DMS79 (cell line): Measurements from ENCODE around the gene LRIG1.
"Not testable (repeated sequence)": the region's sequence is repeated elsewhere in the genome, so short reads cannot be mapped to it uniquely, and the experiment has no call there.

Experiments
- DNase-seq: peaks from one replicate; lab custom pipeline; 2025; lab: John Stamatoyannopoulos, UW

The LRIG1 gene

GRCh38 chr3:66421893-66422292 lies 78.9 kb downstream of the LRIG1 start:
- not testable (repeated sequence) for DNase-seq

DNA sequence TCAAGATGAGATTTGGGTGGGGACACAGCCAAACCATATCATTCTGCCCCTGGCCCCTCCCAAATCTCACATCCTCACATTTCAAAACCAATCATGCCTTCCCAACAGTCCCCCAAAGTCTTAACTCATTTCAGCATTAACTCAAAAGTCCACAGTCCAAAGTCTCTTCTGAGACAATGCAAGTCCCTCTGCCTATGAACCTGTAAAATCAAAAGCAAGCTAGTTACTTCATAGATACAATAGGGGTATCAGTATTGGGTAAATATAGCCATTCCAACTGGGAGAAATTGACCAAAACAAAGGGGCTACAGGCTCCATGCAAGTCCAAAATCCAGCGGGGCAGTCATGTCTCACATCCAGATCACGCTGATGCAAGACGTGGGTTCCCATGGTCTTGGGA lies 79.7 kb downstream of the LRIG1 start:
- DNase-seq, result not testable (repeated sequence)

- DNase-seq, result no peak
Measured at GRCh38 chr3:66419036-66419435, 81.8 kb downstream of the LRIG1 start.

DNA sequence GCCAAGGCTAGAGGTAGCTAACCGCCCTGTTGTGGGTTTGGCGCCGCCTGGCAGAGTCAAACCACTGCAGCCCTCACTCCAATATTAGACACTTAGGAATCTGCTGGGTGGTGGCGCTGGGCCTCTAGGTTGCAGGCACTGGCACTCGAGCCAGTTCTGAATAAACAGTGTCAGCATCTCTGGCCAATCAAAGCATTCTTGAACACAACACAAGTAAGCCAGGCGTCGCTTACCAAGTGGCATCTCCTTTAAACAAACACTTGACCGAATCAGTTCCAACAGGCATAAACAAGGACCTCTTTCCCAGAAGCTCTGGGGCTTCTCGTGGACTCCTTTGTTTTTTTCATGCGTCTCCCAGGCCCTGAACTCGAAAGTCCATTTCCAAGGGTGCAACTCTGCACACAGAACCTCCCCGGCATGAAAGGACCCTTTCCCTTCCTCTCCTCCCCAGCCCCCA lies 82.3 kb downstream of the LRIG1 start:
- peak; percentile 92 for DNase-seq

DNA sequence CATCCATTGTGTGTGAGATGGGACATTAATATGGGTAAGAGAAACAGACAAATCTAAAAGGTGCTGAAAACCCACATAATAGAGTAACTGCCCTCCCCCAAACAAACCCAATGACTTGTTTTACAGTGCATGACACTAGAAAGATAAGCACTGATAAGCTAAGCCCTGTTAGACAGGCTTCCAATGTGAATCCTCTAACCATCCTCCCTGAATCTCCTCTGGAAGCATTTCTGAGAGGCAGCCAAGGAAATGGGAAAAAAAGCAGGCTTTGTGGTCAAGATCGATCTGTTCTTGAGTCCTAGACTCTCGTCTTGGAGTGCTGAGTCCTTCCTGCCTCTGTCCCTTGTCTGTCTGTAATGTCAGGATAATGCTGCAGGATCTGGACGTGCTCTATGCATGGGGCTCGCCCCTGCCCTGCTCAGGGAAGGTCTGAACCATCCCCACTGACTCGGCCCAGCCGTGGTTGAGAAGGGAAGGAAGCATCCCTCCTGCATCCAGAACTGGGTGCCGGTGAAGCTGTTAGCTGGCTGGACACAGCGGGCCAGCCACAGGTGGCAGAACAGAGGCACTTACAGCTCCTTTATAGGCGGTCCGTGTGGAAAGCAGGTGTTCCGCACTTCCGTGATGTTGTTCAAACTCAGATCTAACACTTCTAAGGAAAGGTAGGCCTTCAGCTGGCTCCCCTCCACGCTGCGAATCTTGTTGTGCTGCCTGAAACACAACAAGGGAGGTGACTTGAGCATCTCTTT lies 84.1 kb downstream of the LRIG1 start:
- DNase-seq, result no peak

DNA sequence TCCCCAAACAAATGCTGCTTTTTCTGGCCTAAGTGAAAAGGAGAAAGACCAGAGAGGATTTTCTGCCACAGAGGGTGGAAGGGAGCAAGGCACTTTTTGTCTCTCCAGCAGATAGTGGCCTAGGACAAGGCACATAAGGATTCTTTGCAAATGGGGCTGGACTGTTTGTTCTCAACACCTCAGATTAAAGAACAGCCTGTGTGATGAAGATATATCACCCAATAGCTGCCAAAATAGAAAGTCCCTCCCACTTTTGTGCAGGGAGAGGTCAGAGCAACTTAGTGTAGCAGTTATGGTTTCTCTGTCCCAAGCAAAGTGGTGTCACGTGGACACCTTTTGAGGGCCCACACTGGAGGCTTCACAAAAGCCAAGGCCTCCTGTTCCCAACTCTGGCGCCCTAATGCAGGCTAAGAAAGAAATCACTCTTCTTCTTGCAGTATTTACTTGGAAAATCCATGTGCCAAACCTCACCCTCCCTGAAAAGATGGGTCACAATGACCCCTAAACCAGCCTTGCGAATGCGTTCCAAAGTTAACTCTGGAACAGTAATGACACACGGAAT lies 84.9 kb downstream of the LRIG1 start:
- DNase-seq, result no peak

DNA sequence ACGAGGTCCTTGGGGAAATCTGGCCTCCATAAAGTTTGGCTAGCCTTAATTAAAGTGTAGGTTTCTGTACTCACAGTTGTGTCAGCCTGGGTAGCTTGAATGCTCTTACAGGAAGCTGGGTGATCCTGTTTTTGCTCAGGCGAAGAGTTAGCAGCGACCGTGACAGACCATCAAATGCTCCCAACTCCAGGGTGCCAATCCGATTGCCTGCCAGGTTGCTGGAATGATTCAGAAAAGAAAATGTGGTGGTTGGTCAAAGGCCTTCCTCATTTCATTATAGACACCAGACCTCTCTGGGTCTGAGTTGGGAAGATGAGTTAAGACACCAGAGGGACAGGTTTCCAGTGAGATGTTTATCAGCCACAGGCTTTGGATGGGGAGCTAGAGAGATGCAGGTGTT lies 86.0 kb downstream of the LRIG1 start:
- DNase-seq, result no peak

DNA sequence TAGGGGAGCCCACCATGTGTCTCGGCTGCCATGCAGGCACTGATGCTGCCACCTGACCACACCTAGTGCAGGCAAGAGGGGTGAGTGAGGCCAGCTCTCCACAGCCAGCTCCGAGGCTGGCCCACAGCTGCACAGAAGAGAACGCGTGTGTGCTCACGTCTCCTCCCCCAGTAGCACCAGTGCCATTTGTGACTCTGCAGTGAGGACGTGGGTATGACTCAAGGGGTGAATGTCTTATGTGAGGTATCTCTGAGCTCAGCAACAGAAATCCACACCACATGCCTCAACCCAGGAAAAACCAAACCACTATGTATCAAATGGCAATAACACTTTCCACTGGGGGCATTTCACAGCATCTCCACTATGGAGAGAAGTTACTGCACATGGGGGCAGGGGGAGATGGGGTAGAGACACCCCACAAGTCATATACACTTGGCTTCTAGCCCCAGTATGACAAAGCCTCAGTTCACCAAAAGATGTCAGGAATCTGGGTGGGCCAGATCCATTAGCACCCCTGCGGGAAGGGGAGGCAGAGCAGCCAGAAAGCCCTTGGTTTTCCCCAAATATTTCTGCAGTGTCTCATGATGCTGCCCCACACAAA lies 87.6 kb downstream of the LRIG1 start:
- no peak for DNase-seq

- no peak for DNase-seq
Measured at GRCh38 chr3:66411961-66412887, 88.6 kb downstream of the LRIG1 start.

GRCh38 chr3:66411474-66411873 lies 89.3 kb downstream of the LRIG1 start:
- no peak for DNase-seq

DNA sequence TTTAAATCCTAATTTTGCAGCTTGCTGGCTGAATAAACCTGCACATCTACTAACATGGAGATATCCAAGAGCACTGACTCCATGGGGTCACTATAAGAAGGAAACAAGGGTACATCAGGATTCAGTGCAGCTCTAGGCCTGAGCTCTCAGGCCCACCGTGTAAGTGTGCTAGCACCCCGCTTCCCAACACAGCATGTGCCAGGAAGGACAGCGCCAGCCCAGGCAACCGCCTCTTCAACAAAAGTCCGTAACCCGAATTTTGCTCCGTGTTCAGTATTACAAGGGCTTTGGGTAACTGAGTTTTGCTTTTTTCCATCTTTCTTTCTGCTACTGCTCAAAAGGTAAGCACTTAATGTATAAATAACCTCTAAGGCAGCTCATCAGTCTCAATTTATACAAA lies 89.8 kb downstream of the LRIG1 start:
- DNase-seq, result no peak

DNA sequence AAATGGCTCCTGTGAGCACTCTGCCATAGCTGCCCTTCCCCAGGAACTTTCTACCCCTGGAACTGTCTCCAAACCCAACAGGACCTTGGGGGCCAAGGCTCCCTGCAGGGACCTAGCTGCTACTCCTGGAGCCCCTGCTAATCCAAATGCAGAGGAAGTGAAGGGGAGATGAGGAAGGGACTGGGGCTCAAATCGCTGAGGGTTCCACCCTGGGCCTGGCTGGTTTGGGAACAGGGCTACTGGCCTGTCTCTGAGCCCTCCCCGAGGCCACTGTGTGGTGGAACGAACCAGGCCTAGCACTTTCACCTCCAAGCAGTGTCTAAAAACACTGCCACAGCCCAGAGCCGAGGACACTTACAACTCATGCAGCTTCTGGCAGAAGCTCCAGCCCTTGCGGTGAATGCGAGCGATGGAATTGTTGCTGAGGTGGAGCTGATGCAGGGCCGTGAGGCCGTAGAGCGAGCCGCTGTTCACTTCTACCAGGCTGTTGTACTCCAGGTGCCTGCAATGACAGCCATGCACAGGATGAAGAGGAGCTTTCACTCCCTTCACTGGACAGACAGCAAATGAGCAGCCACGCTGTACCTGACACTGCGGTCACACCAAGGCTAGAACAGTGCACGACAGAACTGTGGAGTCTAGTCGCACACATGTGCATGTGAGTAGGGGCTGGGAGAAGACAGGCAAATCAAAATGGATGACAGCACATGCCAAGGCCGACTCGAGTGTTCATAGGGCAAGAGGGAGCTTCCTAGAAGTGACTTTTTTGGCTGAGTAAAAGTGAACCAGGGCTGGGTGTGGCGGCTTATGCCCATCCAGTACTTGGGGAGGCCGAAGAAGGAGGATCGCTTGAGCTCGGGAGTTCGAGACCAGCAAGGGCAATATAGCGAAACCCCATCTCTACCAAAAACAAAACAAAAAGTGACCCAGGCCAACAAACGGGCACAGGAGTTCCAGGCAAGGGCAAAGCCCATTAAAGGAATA lies 90.8 kb downstream of the LRIG1 start:
- DNase-seq, result no peak

- no peak for DNase-seq
Measured at GRCh38 chr3:66407611-66408218, 93.1 kb downstream of the LRIG1 start.

DNA sequence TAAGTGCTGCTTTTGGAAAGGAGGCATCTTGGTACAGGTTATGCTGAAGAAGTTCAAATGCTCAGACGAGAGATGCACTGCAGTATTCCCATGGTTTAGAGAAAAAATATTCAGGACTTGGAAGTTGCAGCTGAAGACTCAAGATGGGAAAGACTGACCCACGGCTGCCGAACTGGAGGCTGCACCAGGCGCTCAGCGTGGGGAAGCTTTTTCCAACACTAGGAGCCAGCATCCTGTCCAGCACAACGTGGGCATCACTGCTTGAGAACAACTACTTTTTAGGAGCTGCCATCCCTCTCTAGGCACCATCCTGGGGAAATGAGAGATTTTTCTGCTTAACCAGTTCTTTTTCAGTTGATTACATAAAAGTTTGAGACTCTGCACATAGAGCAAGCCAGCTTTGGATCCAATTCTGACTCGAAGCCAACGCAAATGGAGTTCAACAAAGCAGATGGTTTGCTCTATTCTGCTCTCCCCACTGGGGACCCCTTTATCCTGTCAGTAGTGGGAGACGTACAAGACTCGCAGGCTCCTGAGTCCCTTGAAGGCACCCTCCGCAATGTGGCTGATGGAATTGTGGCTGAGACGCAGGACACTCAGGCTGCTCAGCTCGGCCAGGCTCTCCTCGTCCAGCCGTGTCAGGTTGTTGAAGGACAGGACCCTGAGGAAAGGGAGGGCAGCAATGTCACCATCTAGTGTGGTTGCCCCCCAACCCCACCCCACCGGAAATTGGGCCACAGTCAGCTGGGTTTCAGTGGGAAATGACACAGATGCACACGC lies 93.8 kb downstream of the LRIG1 start:
- no peak for DNase-seq

DNA sequence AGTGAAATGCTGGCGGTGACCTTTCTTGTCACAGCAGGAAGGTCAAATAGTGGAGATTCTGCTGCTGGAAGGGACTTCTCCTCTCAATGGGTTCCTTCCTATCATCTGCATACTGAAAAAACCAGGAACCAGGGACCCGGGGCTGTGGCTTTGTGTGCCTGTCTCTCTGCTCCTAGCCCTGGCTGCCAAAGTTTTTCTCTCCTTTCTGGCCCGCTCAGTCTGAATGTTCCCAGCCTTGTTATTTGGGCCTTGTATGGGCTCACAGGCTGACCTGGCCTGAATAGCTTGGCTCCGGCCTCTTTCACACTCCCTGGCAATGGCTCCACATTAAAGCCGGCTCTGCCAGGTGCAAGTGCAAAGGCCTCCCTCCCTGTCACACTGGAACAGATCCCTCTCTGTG lies 94.7 kb downstream of the LRIG1 start:
- no peak for DNase-seq

GRCh38 chr3:66405701-66406091 lies 95.1 kb downstream of the LRIG1 start:
- no peak for DNase-seq

GRCh38 chr3:66404903-66405700 lies 95.7 kb downstream of the LRIG1 start:
- no peak for DNase-seq

DNA sequence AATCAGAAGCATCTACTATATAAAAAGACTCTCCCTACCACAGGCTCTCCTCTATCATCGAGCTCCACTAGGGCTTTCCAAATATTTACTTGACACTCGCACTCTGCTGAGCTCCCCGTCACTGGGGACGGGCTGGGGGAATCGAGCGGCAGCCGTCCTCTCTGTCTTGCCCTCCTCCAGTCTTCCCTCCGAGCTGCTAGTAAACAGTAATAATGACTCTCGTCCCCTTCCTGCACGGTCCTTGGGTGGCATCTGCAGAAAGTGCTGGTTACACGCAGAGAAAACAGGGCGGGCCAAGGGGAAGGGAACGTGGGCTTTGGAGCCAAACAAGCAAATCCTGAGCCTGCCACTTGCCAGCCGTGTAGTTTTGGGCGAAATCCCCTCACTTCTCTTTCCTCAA lies 96.6 kb downstream of the LRIG1 start:
- DNase-seq, result no peak

- no peak for DNase-seq
Measured at GRCh38 chr3:66403323-66403990, 97.4 kb downstream of the LRIG1 start.
